ENCODE data around the gene TMEM233. TPM values are rescaled to one million over a fixed set of nuclear protein-coding genes. Genes with fewer than 3 reads are reported as not detected.
A peak's percentile ranks its signal among the peaks of the same experiment; 100 is the strongest.

Gene TMEM233
- total and polyA plus RNA-seq, 9 of the 15 experiments (the other 6 are each of a cell fraction or from before 2014, with no cell fraction given), result 0.04 to 0.17 (median 0.07) TPM; not detected in 2

- TF ChIP-seq MGA (IDR thresholded peaks at IDR 0.05), result no peak
- 0 out of 2 replicates have a peak, but pooled peaks have one; percentile 70 for TF ChIP-seq KAT8 (IDR thresholded peaks at IDR 0.05; ENCODE audit: low read depth)
- no peak for TF ChIP-seq GATA2 (CRISPR knock-in tag; IDR thresholded peaks at IDR 0.05)
- TF ChIP-seq NCOA6 (IDR thresholded peaks at IDR 0.05), result no peak
- no peak for TF ChIP-seq ID3 (CRISPR knock-in tag; IDR thresholded peaks at IDR 0.05)
- TF ChIP-seq ID3 (tag; IDR thresholded peaks at IDR 0.05), result no peak
- no peak for TF ChIP-seq RBM39 (optimal IDR thresholded peaks at IDR 0.05; ENCODE audit: low read depth, low read length)
- TF ChIP-seq TRIM24 (IDR thresholded peaks at IDR 0.05), result no peak
- TF ChIP-seq ZNF668 (CRISPR knock-in tag; IDR thresholded peaks at IDR 0.05), result no peak
- peak; percentile 54 for TF ChIP-seq HNRNPLL (IDR thresholded peaks at IDR 0.05; ENCODE audit: low read depth, low read length, poor library complexity, severe bottlenecking)
- no peak for TF ChIP-seq ZBTB8A (IDR thresholded peaks at IDR 0.05; ENCODE audit: partially characterized antibody)
- peak; percentile 82 for TF ChIP-seq ARID1B (IDR thresholded peaks at IDR 0.05)
- TF ChIP-seq ZNF609 (CRISPR knock-in tag; IDR thresholded peaks at IDR 0.05; ENCODE audit: borderline replicate concordance), result no peak
These were observed 78.6 kb downstream of the TMEM233 start (continued) for GRCh38 chr12:119672194-119672593.

All from K562 (cell line).